T-helper 1 cell treated with Interleukin-12 subunit alpha and Interleukin-12 subunit beta and Interleukin-4 antibody, amounts not matched to agents 30 ng/mL and 1 ng/mL, for 36 hours (primary cell): Measurements from ENCODE around the gene TTC9B. TPM values are rescaled to one million over a fixed set of nuclear protein-coding genes. Genes with fewer than 3 reads are reported as not detected.
"Not testable (repeated sequence)": the region's sequence is repeated elsewhere in the genome, so short reads cannot be mapped to it uniquely, and the experiment has no call there.

Source experiments
- intact Hi-C: fragments of 100-400 bp; cut with micrococcal nuclease; formaldehyde crosslinking; loops from one replicate; pipeline ENCODE4 v1.15.1; 2024
- total RNA-seq: library from RNA; stranded (reverse); gene quantifications from 2 replicates; pipeline ENCODE4 v1.2.3, GENCODE V29; 2022

TTC9B gene
- total RNA-seq, 1 donor from 2014 or later, result not detected

DNA sequence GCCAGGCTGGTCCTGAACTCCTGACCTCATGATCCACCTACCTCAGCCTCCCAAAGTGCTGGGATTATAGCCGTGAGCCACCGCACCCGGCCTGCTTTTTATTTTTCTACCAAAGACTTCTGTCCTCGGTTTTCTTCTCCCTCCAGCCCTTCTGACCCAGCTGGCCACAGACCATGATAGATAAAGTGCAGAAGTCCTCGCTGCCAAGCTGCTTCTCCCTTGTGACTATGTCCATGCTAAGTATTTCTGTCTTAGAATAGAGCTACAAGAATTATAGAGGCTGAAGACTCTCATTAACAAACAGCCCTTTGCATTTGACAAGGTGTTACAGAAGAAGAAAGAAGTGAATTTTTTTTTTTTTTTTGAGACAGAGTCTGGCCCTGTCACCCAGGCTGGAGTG is 42.4 kb downstream of the TTC9B start:
- intact Hi-C loops, result no loop called here

DNA sequence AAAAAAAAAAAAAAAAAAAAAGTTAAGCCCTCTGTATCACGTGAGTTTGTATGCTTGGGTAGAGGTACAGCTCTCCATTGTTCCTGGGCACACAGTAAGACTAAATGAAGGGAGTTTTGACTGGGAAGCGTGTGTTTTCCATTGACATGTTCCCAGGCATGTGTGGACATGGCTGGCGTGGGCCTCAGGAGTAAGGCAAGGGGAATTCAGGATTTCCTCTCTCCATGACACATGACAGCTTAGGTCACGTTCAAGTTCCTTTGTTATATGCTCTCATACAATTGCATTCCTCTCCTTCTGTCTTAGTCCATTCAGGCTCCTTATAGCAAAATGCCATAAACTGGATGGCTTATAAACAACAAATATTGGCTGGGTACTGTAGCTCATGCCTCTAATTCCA is 44.1 kb downstream of the TTC9B start:
- intact Hi-C loops, result no loop called here

DNA sequence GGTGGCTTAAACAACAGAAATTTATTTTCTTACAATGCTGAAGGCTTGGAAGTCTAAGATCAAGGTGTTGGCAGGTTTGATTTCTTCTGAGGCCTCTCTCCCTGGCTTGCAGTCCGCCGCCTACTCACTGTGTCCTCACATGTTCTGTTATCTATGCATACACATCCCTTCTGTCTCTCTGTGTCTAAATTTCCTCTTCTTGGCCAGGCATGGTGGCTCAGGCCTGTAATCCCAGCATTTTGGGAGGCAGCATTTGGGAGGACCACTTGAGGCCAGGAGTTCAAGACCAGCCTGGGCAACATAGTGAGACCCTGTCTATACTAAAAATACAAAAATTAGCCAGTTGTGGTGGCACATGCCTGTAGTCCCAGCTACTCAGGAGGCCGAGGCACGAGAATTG is 46.9 kb downstream of the TTC9B start:
- intact Hi-C loops, result not testable (repeated sequence)

DNA sequence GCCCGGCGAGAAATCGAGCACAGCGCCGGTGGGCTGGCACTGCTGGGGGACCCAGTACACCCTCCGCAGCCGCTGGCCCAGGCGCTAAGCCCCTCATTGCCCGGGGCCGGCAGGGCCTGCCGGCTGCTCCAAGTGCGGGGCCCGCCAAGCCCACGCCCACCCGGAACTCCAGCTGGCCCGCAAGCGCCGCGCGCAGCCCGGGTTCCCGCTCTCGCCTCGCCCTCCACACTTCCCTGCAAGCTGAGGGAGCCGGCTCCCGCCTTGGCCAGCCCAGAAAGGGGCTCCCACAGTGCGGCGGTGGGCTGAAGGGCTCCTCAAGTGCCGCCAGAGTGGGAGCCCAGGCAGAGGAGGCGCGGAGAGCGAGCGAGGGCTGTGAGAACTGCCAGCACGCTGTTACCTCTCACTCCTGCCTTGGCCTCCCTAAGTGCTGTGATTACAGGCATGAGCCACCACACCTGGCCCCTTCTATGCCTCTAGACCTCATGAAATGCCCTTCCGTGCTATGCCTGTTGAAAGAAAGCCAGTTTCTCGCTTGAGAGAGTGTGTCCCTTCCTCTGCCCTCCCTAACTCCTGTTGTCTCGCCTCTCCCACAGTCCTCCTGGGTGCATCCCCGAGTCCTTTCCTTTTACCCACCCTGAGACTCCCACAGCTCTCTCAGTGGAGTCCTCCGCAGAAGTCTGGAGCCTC is 47.7 kb downstream of the TTC9B start:
- intact Hi-C loops, result not testable (repeated sequence)

DNA sequence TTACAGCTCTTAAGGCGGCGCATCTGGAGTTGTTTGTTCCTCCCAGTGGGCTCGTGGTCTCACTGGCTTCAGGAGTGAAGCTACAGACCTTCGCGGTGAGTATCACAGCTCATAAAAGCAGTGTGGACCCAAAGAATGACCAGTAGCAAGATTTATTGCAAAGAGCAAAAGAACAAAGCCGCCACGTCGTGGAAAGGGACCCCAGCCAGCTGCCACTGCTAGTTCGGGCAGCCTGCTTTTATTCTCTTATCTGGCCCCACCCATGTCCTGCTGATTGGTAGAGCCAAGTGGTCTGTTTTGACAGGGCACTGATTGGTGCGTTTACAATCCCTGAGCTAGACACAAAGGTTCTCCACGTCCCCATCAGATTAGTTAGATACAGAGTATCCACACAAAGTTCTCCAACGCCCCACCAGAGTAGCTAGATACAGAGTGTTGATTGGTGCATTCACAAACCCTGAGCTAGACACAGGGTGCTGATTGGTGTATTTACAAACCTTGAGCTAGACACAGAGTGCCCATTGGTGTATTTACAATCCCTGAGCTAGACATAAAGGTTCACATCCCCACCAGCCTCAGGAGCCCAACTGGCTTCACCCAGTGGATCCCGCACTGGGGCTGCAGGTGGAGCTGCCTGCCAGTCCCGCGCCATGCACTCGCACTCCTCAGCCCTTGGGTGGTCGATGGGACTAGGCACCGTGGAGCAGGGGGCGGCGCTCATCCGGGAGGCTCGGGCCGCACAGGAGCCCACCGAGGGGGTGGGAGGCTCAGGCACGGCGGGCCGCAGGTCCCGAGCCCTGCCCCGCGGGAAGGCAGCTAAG is 48.5 kb downstream of the TTC9B start:
- intact Hi-C loops, result not testable (repeated sequence)

Other genes starting within 250 kb of the TTC9B start
- 162 and 163 TPM in 2 replicates for gene PSMC4, start 247.2 kb downstream of the TTC9B start, total RNA-seq
- gene ZNF546, start 221.3 kb downstream of the TTC9B start, total RNA-seq, result 6.7 and 7.7 TPM in 2 replicates
- 36.2 and 45.9 TPM in 2 replicates for gene ZNF780B, start 162.2 kb downstream of the TTC9B start, total RNA-seq
- gene ZNF780A, start 127.4 kb downstream of the TTC9B start, total RNA-seq, result 20.9 and 22.0 TPM in 2 replicates
- 16.8 and 21.9 TPM in 2 replicates for gene MAP3K10, start 27.0 kb downstream of the TTC9B start, total RNA-seq
- gene CCNP, start 8.3 kb upstream of the TTC9B start, total RNA-seq, result 0.27 and 0.41 TPM in 2 replicates
- 136 and 146 TPM in 2 replicates for gene AKT2, start 67.0 kb upstream of the TTC9B start, total RNA-seq
- 19.1 and 21.8 TPM in 2 replicates for gene C19orf47, start 130.0 kb upstream of the TTC9B start, total RNA-seq
- gene PLD3, start 130.3 kb upstream of the TTC9B start, total RNA-seq, result 67.0 and 70.6 TPM in 2 replicates
- gene HIPK4, start 171.8 kb upstream of the TTC9B start, total RNA-seq, result 0.07 TPM in 1 of 2 replicates, not detected in the other
- 0.66 and 0.68 TPM in 2 replicates for gene PRX, start 195.0 kb upstream of the TTC9B start, total RNA-seq
- gene SERTAD1, start 207.6 kb upstream of the TTC9B start, total RNA-seq, result 13.9 and 14.3 TPM in 2 replicates
- 11.3 and 17.0 TPM in 2 replicates for gene SERTAD3, start 226.0 kb upstream of the TTC9B start, total RNA-seq
- 10.2 and 10.8 TPM in 2 replicates for gene BLVRB, start 247.4 kb upstream of the TTC9B start, total RNA-seq
- 0.15 TPM in 2 replicates for gene SPTBN4, start 248.6 kb upstream of the TTC9B start, total RNA-seq